GM18909 (cell line): Measurements from ENCODE around the gene TDRD9.
"Not testable (repeated sequence)": the region's sequence is repeated elsewhere in the genome, so short reads cannot be mapped to it uniquely, and the experiment has no call there.

Source experiments
- ATAC-seq: cut with Tn5 transposase; IDR thresholded peaks from one replicate; pipeline ENCODE4 v1.9.1; 2021; ENCODE audit warnings: mild to moderate bottlenecking; ENCODE audit not compliant: unreplicated experiment, poor library complexity

The TDRD9 gene

DNA sequence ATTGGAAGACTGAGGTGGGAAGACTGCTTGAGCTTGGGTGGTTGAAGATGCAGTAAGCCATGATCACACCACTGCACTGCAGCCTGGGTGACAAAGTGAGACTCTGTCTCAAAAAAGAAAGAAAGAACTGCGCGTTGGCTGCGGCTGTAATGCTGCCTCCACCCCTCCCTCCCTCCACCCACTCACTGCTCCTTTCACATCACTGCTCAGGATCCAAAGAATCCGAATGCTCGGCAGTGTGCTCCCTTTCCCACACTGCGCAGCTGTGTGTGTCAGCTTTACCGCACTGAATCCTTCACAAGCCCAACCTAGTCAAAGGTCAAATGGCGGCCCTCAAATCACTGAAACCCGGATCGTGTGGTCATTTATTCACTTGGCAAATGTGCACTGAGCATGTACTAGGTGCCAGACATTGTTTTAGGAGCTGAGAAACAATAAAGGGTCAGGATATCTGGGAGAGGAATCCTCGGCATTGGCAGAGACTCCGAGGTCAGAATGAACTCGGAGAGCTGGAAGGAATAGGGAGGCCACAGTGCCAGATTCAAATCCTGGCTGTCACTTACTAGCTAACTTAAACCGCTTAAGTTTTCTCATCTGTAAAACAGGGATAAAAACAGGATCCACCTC, 11.5 kb upstream of the TDRD9 start:
- ATAC-seq = no peak

DNA sequence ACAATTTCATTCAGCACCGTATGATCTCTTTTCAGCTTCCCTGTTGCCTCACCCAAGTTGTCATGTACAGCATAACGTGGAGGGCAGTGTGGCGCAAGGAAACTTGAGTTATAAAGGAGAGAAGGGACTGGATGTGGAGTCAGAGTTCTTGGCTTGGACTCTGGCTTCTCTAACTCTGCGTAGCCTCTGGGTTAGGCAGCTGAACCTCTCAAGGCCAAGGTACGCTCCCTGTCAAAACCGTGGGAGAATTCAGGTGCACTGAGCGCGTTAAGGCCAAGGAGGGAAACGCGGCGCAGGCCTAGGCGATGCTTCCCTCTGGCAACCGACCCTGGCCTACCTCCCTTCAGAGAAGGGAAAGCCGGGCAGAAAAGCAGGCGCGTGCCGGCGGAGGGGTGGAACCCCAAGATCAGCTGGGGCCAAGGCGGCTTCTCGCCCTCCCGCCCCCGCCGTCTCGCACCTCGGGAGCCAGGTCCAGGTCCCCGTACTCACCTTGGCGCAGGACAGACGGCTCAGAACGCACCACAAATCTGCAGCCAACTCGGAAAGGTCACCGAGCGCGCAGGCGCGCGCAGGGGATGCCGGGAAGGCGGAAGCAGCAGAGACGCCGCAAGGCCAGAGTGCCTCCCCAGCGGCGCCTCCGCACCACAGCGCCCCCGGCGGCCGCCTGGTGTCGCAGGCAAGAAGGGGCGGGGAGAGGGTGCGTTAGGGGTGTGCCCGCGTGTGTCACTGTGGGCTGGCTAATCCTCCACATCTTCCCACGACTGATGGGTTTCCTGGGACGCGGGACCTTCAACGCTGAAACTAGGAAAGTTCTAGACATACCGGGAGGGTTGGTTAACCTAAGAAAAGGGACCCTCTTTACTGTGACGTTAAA, 7.0 kb upstream of the TDRD9 start:
- peak; percentile 93 for ATAC-seq

DNA sequence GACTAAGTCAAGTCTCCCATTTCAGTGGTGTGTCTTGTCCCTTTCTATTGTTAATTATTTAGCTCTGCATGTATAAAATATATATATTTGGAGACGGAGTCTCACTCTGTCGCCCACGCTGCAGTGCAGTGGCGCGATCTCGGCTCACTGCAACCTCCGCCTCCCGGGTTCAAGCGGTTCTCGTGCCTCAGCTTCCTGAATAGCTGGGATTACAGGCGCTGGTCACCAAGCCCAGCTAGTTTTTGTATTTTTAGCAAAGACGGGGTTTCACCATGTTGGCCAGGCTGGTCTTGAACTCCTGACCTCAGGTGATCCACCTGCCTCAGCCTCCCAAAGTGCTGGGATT, 6.4 kb upstream of the TDRD9 start:
- not testable (repeated sequence) for ATAC-seq

DNA sequence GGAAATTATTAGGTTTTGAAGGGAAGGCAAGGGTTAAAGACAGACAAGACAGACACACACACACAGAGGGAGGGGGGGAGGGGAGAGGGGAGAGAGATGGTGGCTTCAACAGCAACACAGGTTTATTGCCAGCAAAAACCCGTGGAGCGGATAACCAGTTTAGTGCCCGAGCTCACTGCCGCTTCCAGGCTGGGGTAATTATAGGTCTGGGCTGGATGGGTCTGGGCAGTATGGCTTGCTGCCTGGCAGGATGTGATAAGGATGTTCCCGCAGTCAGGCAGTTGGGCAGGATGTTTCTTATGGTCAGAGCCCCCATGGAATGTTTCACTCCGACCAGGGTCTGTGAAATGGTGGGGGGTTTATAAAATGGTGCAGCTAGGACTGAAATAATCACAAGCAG, 4.4 kb upstream of the TDRD9 start:
- no peak for ATAC-seq

DNA sequence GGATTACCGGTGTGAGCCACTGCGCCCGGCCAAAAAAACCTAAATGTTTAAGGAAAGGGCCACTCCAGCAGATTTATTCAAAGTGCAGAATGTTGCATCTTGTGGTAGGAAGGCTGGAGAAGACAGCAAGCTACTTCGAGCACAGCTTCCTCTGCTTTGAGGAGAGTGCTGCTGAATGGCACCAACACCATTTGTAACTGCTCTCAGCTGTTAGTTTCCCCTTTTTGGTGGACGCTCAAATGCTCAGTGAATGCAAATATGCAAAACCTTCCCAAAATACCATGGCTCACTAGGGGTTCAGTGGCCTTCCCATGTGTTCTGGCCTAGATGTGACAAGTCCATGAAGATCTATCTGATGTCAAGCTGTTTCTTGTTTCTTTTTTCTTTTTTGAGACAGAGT, 2.9 kb upstream of the TDRD9 start:
- no peak for ATAC-seq

DNA sequence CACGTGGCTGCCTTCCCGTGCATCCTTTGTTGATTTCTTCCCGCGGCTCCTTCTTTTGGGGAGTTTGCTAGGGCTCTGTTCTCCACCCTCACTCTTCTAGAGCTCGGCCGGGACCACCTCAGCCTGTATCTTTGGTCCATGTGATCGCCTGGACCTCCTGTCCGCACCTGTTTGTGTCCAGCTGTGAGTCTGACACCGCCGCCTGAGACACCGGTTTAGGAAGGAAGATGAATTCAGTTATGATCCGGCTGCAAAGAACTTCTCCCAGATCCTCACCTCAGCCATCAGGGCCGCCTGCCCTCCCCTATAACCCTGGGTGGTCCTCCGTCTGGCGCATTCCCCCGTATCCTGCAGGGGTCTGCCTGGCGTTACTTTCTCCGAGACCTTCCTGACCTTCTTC, 690 bp upstream of the TDRD9 start:
- no peak for ATAC-seq

DNA sequence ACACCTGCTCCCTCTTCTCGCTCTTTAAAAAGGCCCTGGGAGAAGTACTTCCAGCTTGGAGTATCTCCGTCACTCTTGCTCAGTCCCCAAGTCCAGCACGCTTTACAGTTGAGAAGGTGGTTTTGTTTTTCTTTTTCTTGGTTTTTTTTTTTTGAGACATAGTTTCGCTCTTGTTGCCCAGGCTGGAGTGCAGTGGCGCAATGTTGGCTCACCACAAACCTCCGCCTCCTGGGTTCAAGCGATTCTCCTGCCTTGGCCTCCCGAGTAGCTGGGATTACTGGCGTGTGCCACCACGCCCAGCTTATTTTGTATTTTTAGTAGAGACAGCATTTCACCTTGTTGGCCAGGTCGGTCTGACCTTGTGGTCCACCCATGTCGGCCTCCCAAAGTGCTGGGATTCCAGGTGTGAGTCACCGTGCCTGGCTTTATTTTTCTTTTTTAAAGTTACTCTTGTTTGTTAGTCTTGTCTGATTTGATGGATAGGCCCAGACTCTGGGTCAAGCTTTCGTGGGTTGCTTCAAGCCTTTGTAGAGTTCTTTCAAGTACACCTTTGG, 1.9 kb downstream of the TDRD9 start:
- no peak for ATAC-seq

DNA sequence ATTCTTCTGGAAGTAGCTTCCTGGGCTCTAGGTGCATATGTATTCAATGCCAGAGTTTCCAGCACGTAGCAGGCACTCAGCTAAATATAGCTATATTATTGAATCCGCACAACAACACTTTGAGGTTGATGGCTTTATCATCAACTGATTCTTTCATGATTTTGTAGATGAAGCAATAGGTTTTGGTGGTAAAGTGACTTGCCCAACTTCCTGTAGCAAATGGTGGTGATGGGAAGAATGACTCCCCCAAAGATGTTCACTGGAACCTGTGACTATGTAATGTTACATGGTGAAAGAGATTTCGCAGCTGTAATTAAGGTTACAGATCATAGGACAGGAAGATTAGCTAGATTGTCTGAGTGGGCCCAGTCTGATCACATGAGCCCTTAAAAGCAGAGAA, 3.2 kb downstream of the TDRD9 start:
- no peak for ATAC-seq

DNA sequence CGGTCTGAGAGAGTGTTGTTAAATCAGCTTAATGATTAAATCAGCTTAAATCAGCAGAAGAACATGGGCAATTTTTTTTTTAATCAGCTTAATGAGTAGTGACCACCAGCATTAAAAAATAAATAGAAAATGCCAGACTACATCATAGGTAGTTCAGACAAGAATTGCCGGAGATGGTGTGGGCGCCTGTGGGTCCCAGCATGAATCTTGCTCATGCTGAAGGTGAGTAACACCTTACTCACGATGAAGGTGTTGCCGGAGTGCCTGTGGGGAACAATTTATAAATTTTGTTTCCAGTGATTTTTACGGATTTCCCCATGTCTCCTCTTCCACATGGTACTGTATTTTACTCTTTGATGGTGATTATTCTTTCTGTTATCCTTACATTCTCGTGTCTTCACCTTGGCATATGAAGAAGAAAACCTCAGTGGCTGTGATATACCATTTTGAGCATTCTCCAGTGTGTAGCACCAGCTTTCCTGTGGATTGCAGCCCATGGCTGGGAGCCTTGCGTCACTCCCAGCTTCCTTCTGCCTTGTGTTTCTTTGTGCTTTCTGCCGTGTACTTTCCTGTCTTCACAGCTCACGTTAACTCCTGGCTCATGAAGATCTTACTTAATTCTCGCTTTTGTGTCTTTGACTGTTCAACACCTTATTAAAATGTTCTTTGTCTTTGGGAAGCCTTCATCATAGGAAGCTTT, 4.7 kb downstream of the TDRD9 start:
- ATAC-seq = no peak

DNA sequence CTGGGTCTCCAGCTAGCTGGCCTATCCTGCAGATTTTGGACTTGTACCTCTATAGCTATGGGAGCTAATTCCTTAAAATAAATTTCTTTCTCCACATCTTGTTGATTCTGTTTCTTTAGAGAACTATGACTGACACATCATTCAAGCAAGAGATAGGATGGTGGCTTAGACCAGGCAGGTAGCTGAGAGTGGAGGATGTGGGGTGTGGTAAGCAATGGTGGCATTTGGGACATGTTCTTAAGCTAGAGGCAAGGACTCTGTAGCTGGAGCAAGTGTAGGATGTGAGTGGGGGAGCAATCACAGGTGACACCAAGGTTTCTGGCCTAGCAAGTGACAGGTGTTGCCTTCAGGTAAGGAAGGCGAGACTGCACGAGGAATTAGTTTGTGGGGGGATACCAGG, 6.8 kb downstream of the TDRD9 start:
- ATAC-seq = no peak

DNA sequence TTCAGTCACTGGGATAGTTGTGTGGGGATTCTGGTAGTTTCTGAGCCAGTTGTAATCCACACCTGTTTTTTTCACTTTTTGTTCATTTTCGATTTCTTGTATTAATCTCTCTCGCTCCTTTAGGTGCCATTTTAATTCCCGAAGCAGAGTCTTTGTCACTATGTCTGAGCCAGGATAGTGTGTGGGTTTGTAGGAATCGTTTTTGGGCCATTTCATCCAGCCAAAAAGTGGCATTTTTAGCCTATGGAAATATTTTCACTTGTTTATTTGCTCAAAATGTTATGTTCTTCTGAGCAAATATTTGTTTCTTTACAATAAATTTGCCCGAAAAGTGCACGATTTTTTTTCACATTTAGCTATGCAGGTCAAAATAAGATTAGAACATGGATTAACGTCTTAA, 13.2 kb downstream of the TDRD9 start:
- no peak for ATAC-seq

DNA sequence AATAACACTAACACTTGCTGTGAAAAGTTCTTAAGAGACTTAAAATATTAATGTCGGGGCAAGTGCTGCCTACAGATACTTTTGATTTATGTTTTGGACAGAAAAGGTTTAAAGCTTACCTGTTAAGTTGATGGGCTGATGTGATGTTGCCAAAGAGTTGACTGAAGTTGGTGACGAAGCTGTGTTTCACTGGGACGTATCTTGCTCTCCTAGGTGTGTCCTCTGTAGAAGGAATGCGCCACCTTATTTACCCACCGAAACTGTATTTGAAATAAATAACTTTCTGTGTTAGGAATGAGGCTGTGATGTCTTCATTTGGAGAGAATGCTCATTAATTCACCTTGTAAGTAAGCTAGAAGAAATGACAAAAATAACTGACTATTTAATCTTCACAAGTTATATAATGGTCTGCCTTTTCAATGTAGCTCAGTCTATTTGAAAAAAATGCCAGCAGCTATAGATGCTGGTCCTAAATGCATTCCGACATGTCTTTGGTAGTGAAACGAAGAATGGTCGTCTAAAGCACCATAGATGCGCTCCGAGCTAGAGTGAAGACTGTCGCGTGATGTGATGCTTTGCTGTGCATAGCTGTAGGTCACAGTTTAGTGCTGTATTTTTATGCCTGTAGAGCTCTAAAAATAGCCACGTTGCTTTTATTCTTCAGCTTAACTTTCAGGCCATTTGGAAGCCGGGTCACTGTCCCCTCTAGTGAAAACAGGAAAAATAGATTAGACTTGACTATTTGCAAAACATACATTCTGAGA, 13.9 kb downstream of the TDRD9 start, which contains the start of gene RD3L:
TSS of gene RD3L (minus strand) at position 557 of the 764 bp plus-strand sequence. CDS start 834 bp downstream, outside the sequence.
- no peak for ATAC-seq

DNA sequence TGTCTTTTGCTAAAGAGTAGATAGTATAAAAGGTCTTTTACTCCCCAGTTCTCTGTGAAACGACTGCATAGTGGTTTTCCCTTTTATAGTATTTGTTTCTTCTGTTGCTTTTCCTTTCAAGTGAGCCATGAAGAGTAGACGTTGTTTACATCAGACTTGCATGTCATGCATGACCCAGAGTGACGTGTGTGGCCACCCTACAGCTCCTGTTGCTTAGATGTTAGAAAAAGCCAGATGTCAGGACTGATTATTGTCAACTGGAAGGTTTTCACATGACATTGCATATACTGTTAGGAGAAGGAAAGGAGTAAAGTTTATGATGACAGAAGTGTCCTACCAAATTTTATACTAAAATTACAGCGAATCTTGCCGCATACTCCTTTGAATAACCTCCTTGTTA, 15.4 kb downstream of the TDRD9 start:
- no peak for ATAC-seq

DNA sequence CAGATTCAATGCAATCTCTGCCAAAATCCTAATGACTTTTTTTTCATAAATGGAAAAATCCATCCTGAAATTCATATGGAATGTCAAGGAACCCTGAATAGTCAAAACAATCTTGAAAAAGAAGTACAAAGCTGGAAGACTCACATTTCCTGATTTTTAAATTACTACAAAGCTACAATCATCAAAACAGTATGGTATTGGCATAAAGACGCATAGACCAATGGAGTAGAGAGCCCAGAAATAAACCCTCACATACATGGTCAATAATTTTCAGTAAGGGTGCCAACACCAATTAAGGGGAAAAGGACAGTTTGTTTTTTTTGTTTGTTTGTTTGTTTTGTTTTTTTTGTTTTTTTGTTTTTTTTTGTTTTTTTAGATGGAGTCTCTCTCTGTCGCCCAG, 18.7 kb downstream of the TDRD9 start:
- ATAC-seq = no peak

DNA sequence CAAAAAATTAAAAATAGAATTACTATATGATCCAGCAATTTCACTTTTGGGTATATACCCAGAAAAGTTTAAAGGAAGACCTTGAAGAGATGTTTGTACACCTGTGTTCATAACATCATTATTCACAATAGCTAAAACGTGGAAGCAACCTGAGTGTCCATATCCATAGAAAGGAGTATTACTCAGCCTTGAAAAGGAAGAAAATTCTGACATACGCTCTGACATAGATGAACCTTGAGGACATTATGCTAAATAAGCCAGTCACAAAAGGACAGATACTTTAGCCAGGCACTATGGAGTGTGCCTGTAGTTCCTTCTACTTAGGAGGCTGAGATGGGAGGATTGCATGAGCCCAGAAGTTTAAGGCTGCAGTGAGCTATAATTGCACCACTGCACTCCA, 20.2 kb downstream of the TDRD9 start:
- no peak for ATAC-seq

DNA sequence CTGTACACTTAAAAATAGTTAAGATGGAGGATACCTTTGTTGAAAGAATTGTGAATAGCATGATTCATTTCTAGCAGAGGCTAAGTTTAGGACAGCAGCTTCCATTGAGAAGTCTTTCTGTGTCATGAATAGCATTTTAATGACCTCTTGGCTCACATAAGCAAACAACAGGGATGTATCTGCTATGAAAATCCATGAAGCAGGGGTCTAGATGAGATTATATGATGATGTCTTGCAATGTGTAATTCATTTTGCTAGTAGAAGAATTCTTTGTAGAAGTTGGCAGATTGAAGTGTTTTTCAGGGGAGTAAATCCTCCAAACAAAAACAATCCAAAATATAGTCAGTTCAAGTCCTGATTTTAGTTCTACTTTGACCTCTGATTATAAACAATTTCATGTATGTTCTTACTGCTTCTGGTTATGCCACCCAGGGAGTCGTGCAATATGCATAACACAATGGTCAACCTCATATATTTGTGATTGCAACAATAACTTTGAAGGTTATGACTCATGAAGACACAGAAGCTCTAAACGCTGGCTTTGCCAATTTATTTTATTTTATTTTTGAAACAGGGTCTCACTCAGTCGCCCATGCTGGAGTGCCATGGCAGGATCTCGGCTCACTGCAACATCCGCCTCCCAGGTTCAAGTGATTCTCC, 21.0 kb downstream of the TDRD9 start:
- no peak for ATAC-seq

DNA sequence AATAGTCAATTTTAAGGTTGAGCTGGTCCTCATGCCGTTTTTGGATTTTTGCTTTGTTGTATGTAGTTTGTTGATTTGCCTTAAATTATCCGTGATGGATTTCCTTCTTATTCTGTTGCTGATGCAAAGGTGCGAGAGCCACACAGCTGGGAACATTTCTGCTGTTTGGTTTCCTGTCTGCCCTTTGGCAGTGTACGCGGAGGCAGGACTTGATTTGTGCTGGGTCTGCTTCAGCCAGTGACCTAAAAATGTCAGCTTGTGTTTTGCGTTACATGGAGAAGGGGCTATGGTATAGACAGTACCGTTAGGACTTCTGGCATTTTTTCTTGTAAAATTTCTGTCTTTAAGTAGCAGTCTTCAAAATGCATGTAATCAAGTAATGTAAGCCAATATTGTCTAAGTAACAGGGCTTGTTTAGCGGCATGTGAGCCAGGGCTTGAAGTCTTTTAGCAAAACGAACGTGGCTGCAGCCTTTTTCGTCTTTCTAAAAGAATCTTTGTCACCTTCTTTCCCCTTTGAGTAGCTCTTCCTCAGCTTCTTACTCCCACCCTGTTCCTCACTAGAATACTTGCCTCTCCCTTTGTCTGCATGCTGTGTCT, 32.3 kb downstream of the TDRD9 start:
- ATAC-seq = no peak

DNA sequence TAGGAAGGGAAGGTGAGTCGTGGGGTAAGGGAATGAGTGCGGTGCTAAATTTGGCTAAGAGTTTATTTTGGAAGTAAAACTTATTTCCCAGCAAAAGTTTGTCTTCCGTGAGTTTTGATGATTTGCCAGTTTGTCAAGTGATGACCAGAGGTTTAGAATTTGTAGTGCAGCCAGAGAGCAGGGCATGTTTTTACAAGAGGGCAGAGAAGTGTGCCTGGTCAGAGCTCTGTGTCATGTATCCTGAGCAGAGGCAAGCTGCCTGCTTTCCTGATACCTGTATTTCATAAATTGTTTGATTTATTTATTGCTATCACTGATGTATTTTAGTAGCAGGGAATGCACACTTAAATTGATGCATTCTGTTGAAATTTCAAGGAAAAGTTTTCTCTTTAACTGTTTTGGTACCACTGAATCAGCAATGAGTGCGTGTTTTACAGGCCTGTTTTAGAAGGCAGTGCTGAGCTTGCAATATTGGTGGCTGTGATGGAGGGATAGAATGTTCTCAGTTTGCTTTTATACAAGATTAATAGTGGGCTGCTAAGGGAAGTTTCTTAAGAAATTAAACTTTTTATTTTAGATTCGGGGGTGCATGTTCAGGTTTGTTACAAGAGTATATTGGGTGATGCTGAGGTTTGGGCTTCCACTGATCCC, 33.8 kb downstream of the TDRD9 start:
- ATAC-seq = no peak

DNA sequence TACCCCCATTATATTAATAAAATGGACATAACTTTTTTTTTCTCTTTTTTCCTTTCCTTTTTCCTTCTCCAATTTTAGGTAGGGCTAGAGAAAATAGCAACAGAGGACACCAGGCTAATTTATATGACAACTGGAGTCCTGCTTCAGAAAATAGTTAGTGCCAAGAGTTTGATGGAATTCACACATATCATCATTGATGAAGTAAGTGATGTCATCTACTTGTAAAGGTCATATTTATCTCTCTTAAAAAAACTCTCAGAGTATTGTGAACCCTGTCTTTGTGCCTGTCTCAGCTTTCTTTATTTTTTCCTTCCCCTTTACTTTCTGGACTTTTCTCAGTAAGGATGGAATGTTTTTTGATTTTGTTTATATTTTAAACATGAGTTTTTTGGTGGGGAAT, 38.4 kb downstream of the TDRD9 start:
- no peak for ATAC-seq
